HG02588 (cell line): ENCODE data around the gene HDAC7.

Experiments used
- ATAC-seq: cut with Tn5 transposase; IDR thresholded peaks from one replicate; pipeline ENCODE4 v1.9.1; 2021; ENCODE audit warnings: mild to moderate bottlenecking, moderate library complexity; ENCODE audit not compliant: unreplicated experiment

The HDAC7 gene

DNA sequence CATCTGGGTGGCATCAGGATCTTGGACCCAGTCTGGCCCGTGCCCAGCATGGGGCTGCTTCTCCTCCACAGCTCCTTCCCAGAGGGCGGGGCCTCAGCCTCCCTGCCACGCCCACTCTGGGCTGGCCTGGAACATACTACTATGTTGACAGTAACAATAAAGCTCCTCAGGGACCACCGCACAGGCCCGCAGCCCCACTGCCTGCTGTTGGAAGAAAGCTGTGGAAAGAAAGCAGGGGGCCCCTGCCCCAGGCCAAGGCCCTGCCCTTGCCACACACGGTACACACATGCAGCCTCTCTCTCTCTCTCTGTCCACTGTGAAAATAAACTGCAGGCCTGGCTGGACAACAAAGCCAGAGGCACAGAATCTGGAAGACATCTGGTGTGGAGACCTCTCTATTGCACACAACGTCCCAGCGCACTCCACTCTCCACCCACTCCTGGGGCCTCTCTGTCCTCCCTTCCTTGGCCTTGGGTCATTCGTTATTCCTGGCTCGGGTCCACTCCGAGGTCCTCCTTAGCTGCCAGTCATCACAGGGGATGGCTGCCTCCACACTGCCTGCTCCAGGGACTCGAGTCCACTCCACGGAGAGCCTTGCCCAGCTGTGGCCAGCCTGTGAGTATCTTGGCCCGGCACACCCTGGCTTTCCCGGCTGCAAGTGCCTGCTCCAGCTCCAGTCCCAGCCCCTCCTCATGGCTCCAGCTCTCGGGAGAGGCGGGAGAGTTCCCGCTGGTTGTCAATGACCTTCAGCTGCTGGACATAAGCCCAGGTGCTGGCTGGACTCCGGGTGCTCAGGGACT lies 82.6 kb downstream of the HDAC7 start:
- ATAC-seq = no peak

DNA sequence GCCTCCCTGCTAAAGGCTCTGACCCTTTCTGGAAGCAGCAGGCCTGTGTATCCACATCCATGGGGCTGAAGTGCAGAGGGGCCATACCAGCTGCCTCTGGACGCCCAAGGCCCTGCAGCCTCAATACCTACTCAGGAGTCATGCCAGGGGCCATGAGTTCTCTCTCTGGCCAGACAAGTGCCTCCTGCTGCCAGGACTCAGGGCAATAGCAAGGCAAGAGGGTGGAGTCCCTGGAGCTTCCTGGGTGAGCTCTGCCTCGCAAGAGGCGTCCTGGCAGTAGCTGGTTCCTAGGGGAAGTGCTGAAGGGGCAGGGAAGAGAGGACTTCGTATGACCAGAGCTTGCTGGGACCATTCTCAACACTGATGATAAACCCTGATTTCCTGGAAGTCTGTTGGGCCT lies 83.5 kb downstream of the HDAC7 start:
- ATAC-seq = no peak

DNA sequence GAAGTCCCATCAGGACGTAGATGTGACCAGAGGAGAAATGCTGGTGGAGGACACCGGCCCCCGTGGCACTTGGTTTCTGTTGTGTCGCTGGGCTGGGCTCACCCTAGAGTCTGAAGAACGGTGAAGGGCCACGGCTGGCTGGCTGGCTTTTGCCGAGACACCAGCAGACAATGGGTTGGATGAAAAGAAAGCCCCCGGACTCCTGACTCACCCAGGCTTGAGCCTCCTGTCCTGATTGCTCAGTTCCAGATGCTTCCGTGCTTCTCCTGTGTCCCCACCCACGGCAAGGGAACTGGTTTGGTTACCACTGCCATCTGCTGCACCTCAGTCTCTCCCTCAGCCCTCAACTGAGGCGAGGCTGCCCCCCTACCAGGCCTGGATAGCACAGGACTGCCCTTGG lies 84.1 kb downstream of the HDAC7 start:
- no peak for ATAC-seq

GRCh38 chr12:47734725-47735480 lies 84.8 kb downstream of the HDAC7 start:
- ATAC-seq = no peak

GRCh38 chr12:47733142-47733541 lies 86.6 kb downstream of the HDAC7 start:
- ATAC-seq = no peak
